Measurements from ENCODE around the gene TRPC4.

GRCh38 chr13:37753776-37754175, 115.8 kb downstream of the TRPC4 start:
- TF ChIP-seq POLR2AphosphoS5 (IDR thresholded peaks at IDR 0.05; ENCODE audit: insufficient read depth, low read depth, low read length) (no peak), MAX (IDR thresholded peaks at IDR 0.05; ENCODE audit: insufficient read depth, insufficient read length) (no peak), CTCF (IDR thresholded peaks at IDR 0.05; ENCODE audit: extremely low read depth in 1 of 2, insufficient read depth in 1 of 2, low read depth in 1 of 2, low read length in 2 of 2) (no peak), POLR2A (IDR thresholded peaks at IDR 0.05; ENCODE audit: low read depth, low read length) (no peak), MYC (IDR thresholded peaks at IDR 0.05; ENCODE audit: low read depth, low read length) (no peak), EZH2 (IDR thresholded peaks at IDR 0.05; ENCODE audit: borderline replicate concordance, low read depth, low read length, severe bottlenecking) (no peak), JUN (IDR thresholded peaks at IDR 0.05; ENCODE audit: borderline replicate concordance, insufficient read depth, insufficient read length, low read depth) (no peak)

Measured in endothelial cell of umbilical vein (primary cell).